Measurements from ENCODE around the gene RHD.
"Not testable (repeated sequence)": the region's sequence is repeated elsewhere in the genome, so short reads cannot be mapped to it uniquely, and the experiment has no call there.

GRCh38 chr1:25369691-25370271, 97.5 kb downstream of the RHD start:
- TF ChIP-seq CTCF, POLR2A (IDR thresholded peaks at IDR 0.05): not testable (repeated sequence)

Measured in right lobe of liver (tissue), 4 donors.